Ovary (tissue), 1 donor: Measurements from ENCODE around the gene CARS2.

Experiments
- EP300 ChIP-seq: sonication (generic); formaldehyde crosslinking; IDR thresholded peaks from one replicate; pipeline ENCODE4 v1.6.1; 2017; ENCODE audit warnings: antibody characterized with exemption
- POLR2A ChIP-seq: fragments of 450-650 bp; IDR thresholded peaks from one replicate; pipeline ENCODE4 v1.6.1; 2017; ENCODE audit warnings: antibody characterized with exemption, mild to moderate bottlenecking, moderate library complexity

- TF ChIP-seq EP300 (no peak), POLR2A (no peak)
These were observed 9.1 kb downstream of the CARS2 start for GRCh38 chr13:110696776-110697175.
